ENCODE results near the gene SPECC1.
A peak's percentile ranks its signal among the peaks of the same experiment; 100 is the strongest.
"Not testable (repeated sequence)": the region's sequence is repeated elsewhere in the genome, so short reads cannot be mapped to it uniquely, and the experiment has no call there.

SPECC1 gene

DNA sequence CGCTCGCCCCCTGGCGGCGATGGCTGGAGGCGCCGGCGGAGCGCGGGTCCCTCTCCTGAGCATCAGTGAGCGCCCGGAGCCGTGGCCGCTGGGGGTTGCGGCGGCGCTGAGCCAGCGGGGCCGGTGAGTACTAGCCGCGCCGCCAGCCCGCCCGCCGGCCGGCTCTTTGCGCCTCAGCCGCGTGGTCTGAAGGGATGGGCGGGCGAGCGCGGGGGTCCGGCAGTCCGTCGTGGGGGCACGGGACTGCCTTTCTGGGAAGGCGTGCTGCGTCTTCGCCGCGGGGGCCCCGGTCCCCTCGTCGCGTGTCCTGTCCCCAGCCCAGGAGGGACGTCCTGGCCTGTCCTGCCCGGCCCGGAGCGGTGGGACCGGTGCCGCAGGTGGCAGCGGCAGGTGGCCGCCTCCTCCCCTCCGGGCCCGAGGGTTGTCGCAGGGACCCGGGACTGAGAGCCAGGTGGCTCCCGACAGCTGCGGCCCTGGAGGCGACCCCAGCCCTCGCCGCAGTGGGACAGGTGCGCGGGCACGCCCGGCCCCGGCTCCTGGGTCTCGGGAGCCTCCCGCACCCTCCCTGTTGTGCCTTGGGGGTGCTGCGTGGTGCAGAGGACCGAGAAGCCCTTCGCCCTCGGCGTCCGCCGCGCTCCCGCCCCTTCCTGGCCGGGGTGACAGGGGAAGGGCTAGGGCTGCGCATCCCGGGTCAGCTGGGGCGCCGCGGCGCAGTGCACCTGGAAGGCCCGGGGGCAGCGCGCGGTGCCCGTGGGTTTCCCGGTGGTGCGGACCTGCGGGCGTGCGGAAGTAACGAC is at the start of gene SPECC1:
TSS of gene SPECC1 (plus strand) at position 58 of the 797 bp plus-strand sequence. CDS start 87,293 bp downstream, outside the sequence.
- peak in 1 of 2 donors; percentile 15 for DNase-seq

DNA sequence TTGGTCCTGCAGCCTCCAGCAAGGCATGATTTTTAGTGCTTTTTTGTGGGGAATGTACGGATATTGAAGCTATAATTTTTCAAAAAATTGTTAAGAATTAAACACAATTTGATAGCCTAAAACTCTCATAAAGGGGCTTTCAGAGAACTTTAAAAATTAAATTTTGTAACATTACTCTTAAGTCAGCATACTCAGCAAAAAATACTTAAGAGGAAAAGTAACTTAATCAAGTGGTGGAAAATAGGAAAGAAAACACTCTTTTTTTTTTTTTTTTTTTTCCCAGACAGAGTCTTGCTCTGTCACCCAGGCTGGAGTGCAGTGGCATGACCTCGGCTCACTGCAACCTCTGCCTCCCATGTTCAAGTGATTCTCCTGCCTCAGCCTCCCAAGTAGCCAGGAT is 46.2 kb upstream of the SPECC1 start:
- not testable (repeated sequence) for DNase-seq

DNA sequence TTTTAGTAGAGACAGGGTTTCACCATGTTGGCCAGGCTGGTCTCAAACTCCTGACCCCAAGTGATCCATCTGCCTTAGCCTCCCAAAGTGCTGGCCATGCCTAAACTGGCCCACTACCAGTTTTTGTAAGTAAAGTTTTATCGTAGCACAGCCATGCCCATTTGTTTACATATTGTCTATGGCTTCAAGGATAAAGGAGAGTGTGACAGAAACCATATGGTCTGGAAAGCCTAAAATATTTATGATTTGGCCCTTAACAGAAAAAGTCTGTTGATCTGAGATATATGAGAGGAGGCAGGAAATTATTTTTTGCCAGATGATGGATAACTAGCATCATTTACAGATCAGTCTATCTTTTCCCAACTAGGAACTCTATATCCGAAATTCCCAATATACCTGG is 36.0 kb upstream of the SPECC1 start:
- no peak for DNase-seq

DNA sequence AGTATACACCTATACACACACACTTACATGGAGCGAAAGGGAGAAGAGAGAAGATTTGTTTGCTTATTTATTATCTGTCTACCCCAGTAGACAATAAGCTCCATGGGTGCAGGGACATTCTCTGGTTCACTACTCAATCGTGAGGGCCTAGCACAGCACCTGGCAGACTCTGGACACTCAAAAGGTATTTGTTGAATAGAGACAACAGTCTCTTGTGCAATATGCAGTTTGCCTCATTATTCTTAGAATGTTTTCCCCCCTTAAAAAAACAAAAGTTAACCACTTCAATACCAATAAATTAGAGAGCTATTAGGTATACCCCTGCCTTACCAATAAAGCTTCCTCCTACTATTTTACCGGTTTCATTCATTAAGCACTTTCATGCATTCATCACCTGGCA is 33.6 kb upstream of the SPECC1 start:
- no peak for DNase-seq

GRCh38 chr17:19977293-19978208 is 31.6 kb upstream of the SPECC1 start, which contains the start of gene AKAP10:
Gene AKAP10 (minus strand): TSS chr17:19977828. CDS start chr17:19977679, 149 bp downstream.
- DNase-seq, result peak; percentile 68 to 89

DNA sequence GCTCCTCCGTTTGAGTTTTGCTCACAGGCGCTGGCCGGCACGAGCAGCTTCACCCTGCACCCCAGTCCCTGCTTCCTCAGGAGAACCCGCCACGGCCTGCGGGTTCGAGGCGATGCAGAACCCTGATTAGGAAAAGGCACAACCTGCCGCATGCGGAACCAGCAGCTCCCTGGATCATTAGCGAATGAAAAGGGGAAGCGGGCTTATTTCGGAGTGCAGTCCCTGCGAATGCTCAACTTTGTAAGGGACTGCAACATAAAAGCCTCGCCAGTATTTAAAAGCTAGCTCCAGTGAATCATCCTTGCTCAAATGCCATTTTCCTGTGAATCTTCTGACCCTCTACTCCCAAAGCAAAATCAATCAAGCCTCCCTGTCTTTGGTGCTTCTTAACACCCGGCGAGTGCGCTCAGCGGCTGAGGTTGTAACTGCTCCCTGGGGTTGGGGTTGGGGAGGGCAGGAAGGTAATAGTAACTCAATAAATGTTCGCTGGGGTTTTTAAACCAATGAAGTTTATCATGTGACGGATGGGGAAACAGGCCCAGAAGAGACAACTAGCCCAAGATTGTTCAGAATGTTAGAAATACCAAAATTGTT is 30.9 kb upstream of the SPECC1 start:
- peak in 1 of 2 donors; percentile 72 for DNase-seq

DNA sequence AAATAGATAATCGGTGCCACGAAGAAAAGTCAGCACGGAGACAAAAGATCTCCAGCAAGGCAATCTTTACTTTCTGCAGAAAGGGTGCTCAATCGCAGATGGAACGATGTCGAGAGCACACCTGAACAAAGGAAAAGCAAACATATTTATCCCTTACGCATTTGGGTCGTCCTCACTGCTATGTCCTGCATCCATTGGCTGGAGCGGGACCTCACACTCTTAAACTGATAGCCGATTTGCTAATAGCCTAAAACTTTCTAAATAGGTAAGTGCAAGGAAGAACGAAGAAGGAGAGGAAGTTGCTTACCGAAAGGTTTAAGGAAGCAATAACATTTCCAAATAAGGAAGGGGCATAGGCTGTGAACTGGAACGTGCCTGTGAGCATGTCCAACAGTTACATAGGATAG is 30.4 kb upstream of the SPECC1 start:
- DNase-seq, result no peak

DNA sequence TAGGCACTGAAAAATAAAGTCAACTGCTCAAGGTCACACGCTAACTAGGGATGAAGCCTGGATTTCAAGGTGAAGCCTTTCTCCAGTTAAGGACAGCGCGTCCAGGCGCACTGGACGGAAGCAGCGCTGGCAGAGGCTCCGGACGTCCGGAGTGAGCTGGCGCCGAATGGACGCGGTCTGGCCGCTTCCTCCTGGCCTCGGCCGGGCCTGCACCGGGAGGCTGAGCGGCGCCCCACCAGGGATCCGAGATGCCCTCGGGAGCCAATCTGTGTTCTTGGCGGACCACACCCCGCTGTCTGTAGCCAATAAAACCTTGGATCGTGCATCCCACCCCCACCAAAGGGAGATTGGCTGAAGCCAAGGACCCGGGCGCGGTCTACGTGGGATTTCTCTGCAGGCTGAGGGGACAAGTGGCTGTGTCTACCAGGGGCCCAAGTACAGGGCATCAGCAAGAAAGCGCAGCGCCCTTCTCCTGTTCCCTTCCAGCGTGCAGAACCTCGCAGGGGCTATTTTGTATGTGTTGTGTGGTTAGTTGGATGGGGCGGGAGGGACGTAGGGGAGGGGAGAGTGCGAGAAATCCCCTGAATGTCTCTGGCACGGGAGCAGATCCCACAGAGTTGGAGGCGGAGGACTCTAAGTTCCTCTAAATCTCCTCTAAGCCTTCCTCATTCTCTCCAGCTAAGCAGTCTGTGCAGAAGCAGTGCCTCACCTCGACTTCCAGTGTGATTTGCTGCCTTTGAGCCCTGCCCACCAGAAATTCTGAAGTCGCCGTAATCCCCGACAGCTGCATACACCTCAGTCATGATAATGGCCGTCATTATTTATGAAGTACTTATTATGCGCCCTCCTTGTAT is 29.0 kb upstream of the SPECC1 start:
- DNase-seq, result peak in 1 of 2 donors; percentile 43

GRCh38 chr17:19986941-19987861 is 22.0 kb upstream of the SPECC1 start:
- no peak for DNase-seq

- no peak for DNase-seq
Measured at GRCh38 chr17:19987897-19988296, 21.3 kb upstream of the SPECC1 start.

DNA sequence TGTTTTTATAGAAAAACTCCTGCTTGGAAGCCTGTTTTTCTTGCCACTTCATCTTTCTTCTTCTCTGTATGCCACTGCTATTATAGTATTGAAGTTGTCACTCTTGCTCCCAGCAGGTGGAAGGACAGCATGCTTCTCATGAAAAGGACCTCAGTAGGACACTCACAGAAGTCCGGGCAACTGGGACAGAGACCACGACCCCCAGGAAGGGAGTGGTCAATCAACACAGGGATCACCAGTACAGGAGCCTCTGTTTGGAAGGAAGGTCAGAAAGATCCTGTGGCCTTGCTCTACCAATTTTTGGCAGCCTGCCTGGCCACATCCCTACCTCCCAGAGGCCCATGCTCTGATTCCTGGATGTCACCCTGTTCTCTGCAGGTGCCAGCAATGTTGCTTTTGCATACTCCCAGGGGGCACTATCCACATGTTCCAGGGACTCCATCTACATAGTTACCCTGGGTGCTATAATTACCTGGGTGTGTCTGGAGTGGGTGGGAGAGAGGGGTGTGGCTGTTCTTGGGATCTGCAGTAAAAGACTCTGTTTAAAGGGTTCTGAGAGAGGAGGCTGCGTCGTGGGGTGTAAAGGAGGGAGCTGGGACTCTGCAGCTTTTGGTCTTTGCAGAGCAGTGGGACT is 17.8 kb upstream of the SPECC1 start:
- no peak for DNase-seq

- peak; percentile 40 to 85 for DNase-seq
Measured at GRCh38 chr17:19992803-19993713, 16.1 kb upstream of the SPECC1 start.

- no peak for DNase-seq
Measured at GRCh38 chr17:19996086-19996485, 13.1 kb upstream of the SPECC1 start.

DNA sequence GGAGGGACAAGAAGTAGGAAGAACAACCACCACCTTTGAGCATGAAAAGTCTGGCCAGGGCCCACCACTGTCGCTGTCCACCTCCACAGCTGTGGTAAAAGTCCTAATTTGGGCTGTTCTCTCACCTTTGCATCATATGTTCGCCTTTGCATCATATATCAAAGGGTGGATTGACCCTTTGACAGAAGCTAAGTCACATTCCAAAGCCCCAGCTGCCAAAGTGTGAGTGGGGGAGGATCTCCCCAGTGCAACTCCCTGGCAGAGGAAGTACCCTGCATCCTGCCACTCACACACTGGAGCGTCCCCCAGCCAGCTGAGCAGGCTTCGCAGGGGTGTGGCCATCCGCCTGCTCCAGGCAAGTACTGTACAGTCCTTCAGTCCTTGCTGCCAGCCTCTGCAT is 12.7 kb upstream of the SPECC1 start:
- peak in 1 of 2 donors; percentile 46 for DNase-seq

- DNase-seq, result no peak
Measured at GRCh38 chr17:20008242-20009051, 712 bp upstream of the SPECC1 start.

- DNase-seq, result peak in 1 of 2 donors; percentile 57
Measured at GRCh38 chr17:20009052-20009301, 182 bp upstream of the SPECC1 start.

DNA sequence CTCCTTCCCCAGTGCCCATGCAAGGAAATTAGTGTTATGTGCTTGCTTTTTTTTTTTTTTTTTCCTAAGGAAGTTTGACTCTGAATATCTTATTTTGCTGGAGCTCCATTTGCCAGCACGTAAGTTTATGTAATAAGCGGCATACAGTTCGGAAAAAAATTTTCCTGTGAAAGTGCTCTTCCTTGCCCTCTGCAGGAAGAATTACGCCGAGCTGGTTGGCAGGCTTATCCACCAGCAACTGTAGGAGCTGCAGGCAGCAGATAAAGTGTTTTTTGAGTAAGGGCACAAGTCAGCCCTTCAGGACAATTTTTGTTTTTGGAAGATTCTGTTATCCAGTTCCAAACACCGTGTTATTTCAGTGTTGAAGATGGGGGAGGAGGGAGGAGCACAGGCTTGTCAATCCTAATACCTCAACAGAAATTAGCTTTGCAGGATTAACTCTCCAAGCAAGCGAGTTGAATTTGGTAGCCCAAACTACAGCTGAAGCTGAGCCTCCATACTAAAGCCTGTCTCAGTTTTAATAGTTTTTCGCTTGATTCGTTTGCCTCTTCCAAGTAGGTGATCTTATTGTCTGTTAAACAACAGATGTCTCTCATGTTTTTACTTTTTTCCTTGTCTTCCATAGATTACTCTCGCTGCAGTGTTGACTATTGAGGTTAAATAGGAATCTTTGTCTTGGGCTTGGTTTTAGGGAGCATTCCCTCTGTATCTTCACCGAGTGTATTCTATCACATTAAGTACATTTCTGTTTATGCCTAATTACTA is 1.1 kb downstream of the SPECC1 start:
- DNase-seq, result peak in 1 of 2 donors; percentile 5

GRCh38 chr17:20010936-20011335 is 1.8 kb downstream of the SPECC1 start:
- no peak for DNase-seq
